ENCODE data around the gene KRT76. TPM values are rescaled to one million over a fixed set of nuclear protein-coding genes. Genes with fewer than 3 reads are reported as not detected.

The KRT76 gene
- polyA plus RNA-seq (2012; rRNA removed): not detected in 2 replicates
- not detected in 2 replicates for polyA plus RNA-seq (2012; cell fraction: cytosol; rRNA removed)
- not detected in 2 replicates for polyA plus RNA-seq (2012; cell fraction: nucleus; rRNA removed)

- no peak within 1 kb of the TSS for H3K9ac ChIP-seq
- H3K9me2 ChIP-seq: no peaks in the 10 kb centered on the region
- H3K9me3 ChIP-seq: no peaks in the 10 kb centered on the region
- H3K4me1 ChIP-seq (ENCODE audit: control insufficient read depth in 1 of 2, insufficient read depth in 2 of 2, low read depth in 1 of 2, low read length in 1 of 2): no peaks in the 10 kb centered on the region
- H3F3A ChIP-seq (replicated peaks; ENCODE audit: insufficient read depth): no peaks in the 10 kb centered on the region
- no peaks in the 10 kb centered on the region for H3K79me2 ChIP-seq (ENCODE audit: insufficient read depth)
- TF ChIP-seq REST (IDR thresholded peaks at IDR 0.05; ENCODE audit: low read depth, low read length) (no peak), RFX5 (IDR thresholded peaks at IDR 0.05; ENCODE audit: low read length) (no peak), FOSL2 (IDR thresholded peaks at IDR 0.05; ENCODE audit: borderline replicate concordance, low read depth) (no peak), GATA2 (CRISPR knock-in tag; IDR thresholded peaks at IDR 0.05) (no peak), CHD2 (IDR thresholded peaks at IDR 0.05; ENCODE audit: low read length, partially characterized antibody) (no peak), USF1 (IDR thresholded peaks at IDR 0.05; ENCODE audit: borderline replicate concordance, low read depth) (no peak), TAF1 (IDR thresholded peaks at IDR 0.05; ENCODE audit: borderline replicate concordance, low read depth, low read length) (no peak), FOXM1 (IDR thresholded peaks at IDR 0.05; ENCODE audit: low read depth) (no peak), SIN3A (IDR thresholded peaks at IDR 0.05; ENCODE audit: borderline replicate concordance, low read depth, low read length) (no peak), MEF2A (IDR thresholded peaks at IDR 0.05; ENCODE audit: borderline replicate concordance, low read depth) (no peak), USF2 (IDR thresholded peaks at IDR 0.05; ENCODE audit: borderline replicate concordance, low read depth, low read length) (no peak), SMC3 (IDR thresholded peaks at IDR 0.05; ENCODE audit: low read depth, low read length) (no peak), POLR2AphosphoS5 (IDR thresholded peaks at IDR 0.05; ENCODE audit: low read depth, low read length) (no peak), JUND (IDR thresholded peaks at IDR 0.05) (no peak), EP300 (IDR thresholded peaks at IDR 0.05; ENCODE audit: borderline replicate concordance in 1 of 2, low read depth in 1 of 2, low read length in 1 of 2) (no peak), RXRA (IDR thresholded peaks at IDR 0.05; ENCODE audit: borderline replicate concordance, low read depth) (no peak), GABPA (IDR thresholded peaks at IDR 0.05; ENCODE audit: low read depth) (no peak)
- H3K4me3 ChIP-seq (ENCODE audit: low read depth in 2 of 2, low read length in 1 of 2): no peak within 1 kb of the TSS
- CTCF ChIA-PET: no interaction called here
- no peaks in the 10 kb centered on the region for H4K20me1 ChIP-seq (ENCODE audit: insufficient read depth)
- POLR2A ChIA-PET: no interaction called here
- 47% methylated on average over 7 of the region's 8 CpGs for WGBS (ENCODE audit: low lambda C conversion rate)
- peaks cover 48% of the 10 kb centered on the region for H3K27me3 ChIP-seq (ENCODE audit: insufficient read depth)
- no peak within 1 kb of the TSS for H3K4me2 ChIP-seq
- H3K27ac ChIP-seq (ENCODE audit: low read depth in 2 of 2, low read length in 1 of 2): no peak within 1 kb of the TSS
- H2AFZ ChIP-seq (ENCODE audit: low read depth): no peak within 1 kb of the TSS
- DNase-seq: no peak
- no peaks in the 10 kb centered on the region for H3K36me3 ChIP-seq (replicated peaks in 1 of 2; ENCODE audit: control insufficient read depth in 1 of 2, insufficient read depth in 2 of 2, low read length in 1 of 2)
These were observed at the start of gene KRT76 for GRCh38 chr12:52776913-52777395. KRT76 (minus strand) TSS chr12:52777345; CDS start chr12:52777291, 54 bp downstream.

Measured in SK-N-SH (cell line).